HG03457 (cell line): ENCODE data around the gene ARHGEF33.

Experiments used
- ATAC-seq: cut with Tn5 transposase; IDR thresholded peaks from one replicate; pipeline ENCODE4 v1.9.1; 2021; ENCODE audit warnings: moderate number of reproducible peaks; ENCODE audit not compliant: unreplicated experiment

ARHGEF33 gene

GRCh38 chr2:39007875-39008504 is 118.3 kb downstream of the ARHGEF33 start:
- ATAC-seq: no peak

- no peak for ATAC-seq
Observed at GRCh38 chr2:39008665-39009064, 119.0 kb downstream of the ARHGEF33 start.

GRCh38 chr2:39013871-39014270 is 124.2 kb downstream of the ARHGEF33 start:
- ATAC-seq: no peak

- ATAC-seq: no peak
Observed at GRCh38 chr2:39015424-39015823, 125.7 kb downstream of the ARHGEF33 start.

- no peak for ATAC-seq
Observed at GRCh38 chr2:39017334-39017733, 127.7 kb downstream of the ARHGEF33 start.

GRCh38 chr2:39018638-39019037 is 129.0 kb downstream of the ARHGEF33 start:
- ATAC-seq: no peak

- ATAC-seq: no peak
Observed at GRCh38 chr2:39020383-39020782, 130.7 kb downstream of the ARHGEF33 start.

- ATAC-seq: no peak
Observed at GRCh38 chr2:39022642-39023235, 133.1 kb downstream of the ARHGEF33 start.

GRCh38 chr2:39023649-39024048 is 134.0 kb downstream of the ARHGEF33 start:
- ATAC-seq: no peak

- no peak for ATAC-seq
Observed at GRCh38 chr2:39024833-39025232, 135.2 kb downstream of the ARHGEF33 start.
